ENCODE data around the gene ADAMTS3.
"Not testable (repeated sequence)": the region's sequence is repeated elsewhere in the genome, so short reads cannot be mapped to it uniquely, and the experiment has no call there.

The ADAMTS3 gene

GRCh38 chr4:72552447-72552846 is 16.6 kb downstream of the ADAMTS3 start:
- DNase-seq (ENCODE audit: low read depth): no peak

DNA sequence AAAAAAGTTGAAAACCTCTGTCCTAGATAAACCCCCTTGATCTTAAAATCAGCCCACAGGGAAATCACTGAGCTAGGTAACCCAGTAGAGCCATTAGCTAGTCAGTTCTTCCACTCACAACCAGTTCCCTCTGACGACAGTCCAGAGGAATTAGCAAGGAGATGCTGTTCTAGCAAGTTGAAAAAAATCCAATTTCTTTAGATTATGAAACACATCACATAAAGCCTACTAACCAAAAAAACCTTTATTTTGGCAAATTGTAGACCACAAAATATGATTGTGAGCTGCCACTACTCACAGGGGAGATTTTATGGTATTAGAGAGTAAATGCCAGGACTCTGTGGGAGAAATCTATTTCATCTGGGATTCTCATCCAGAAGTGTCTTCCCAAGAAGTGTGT is 22.6 kb downstream of the ADAMTS3 start:
- peak; percentile 3 for DNase-seq (ENCODE audit: low read depth)

DNA sequence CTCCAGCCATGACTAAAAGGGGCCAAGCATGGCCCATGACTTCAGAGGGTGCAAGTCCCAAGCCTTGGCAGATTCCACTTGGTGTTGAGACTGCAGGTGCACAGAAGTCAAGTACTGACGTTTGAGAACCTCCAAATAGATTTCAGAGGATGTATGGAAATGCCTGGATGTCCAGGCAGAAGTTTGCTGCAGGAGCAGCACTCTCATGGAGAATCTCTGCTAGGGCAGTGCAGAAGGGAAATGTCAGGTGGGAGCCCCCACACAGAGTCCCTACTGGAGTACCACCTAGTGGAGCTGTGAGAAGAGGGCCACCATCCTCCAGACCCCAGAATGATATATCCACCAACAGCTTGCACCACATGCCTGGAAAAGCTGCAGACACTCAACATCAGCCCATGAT is 28.3 kb downstream of the ADAMTS3 start:
- not testable (repeated sequence) for DNase-seq (ENCODE audit: low read depth)

- DNase-seq (ENCODE audit: low read depth): no peak
These were observed 31.0 kb downstream of the ADAMTS3 start for GRCh38 chr4:72538006-72538405.

DNA sequence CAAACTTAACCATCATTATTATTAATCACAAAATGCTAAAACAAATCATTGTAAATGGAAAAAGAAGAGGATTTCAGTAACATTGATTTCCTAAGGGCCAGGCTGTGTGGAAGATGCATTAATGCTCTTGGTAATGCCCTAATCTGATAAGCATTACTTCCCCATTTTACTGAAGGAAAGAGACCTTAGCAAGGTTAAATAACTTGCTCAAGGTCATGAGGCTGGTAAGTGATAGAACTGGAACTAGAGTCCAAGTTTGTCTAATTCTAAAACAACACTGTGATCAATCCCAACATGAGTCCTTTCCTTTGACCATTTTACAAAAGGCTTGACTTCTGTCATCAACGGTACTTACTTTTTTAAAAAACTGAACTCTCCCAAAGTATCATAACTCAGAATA is 32.6 kb downstream of the ADAMTS3 start:
- no peak for DNase-seq (ENCODE audit: low read depth)

- no peak for DNase-seq (ENCODE audit: low read depth)
These were observed 37.2 kb downstream of the ADAMTS3 start for GRCh38 chr4:72531768-72532290.

DNA sequence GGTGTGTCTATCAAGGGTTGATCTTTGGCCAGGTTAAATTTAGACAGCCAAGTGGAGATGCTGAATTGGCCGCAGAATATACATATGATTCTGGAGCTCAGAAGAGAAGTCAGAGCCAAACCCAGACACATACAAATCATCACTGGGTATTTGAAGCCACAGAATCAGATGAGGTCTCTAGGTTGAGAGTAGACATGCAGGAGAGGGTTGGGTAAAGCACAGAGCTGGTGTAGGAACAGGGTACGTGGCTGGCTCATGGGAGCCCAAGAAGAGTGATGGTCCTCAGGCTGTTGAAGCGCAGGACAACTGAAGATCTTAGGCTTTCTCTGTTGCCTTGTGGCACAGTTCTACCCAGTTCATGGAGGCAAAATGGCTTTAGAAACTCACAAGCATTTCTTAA is 37.7 kb downstream of the ADAMTS3 start:
- DNase-seq (ENCODE audit: low read depth): no peak

DNA sequence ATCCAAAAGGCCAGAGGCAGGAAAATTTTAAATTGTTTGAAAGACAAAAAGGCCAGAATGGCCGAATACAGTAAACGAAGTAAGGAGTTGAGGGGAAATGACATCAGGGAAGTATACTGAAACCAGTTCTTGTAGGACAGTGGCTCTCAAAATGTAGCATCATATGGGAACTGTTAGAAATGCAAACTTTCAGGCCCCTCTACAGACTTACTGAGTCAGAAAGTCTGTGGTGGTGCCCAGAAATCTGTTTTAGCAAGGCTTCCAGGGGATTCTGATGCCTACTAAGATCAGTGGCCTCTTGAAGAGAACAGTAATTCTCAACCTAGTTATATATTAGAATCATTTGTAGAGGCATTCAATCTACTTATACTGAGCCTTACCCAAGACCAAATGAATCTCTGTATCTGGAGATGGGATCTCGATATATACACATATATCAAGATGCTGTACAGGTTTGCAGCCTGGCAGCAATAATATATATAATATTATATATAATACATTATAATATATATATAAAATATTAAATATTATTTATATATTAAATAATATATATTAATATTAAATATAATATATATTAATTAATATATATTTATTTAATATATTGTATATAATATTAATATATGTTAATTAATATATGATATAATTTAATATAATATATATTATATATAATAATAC is 39.7 kb downstream of the ADAMTS3 start:
- DNase-seq (ENCODE audit: low read depth): no peak

DNA sequence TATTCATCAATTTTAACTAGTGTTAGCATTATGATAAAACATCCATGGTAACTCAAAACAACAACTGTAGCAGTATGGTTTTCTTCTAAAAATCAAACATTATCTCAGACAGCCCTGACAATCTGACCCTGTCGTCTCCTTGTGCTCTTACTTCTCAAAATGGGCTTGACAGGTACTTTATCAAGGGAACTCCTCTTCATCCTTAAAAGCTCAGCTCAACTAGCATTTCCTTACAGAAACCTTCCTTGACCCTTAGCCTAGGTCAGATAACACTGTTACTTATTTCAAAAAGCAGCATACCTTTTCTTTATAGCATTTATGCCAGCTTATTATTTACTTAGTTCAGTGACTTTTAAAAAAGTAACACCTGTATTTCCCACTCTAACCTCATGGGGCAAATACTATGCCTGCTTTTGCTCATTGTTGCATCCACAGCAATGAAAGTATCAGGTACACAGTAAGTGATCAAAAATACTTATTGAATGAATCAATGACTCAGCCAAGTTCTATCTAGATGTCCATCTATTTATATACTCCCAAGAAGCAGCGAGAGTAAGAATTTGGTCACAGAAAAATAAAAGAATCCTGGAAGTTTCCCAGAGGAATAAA is 41.9 kb downstream of the ADAMTS3 start:
- DNase-seq (ENCODE audit: low read depth): no peak

- peak; percentile 36 for DNase-seq (ENCODE audit: low read depth)
These were observed 43.1 kb downstream of the ADAMTS3 start for GRCh38 chr4:72525938-72526337.

- DNase-seq (ENCODE audit: low read depth): no peak
These were observed 46.6 kb downstream of the ADAMTS3 start for GRCh38 chr4:72522440-72522839.

GRCh38 chr4:72513227-72513626 is 55.8 kb downstream of the ADAMTS3 start:
- no peak for DNase-seq (ENCODE audit: low read depth)

DNA sequence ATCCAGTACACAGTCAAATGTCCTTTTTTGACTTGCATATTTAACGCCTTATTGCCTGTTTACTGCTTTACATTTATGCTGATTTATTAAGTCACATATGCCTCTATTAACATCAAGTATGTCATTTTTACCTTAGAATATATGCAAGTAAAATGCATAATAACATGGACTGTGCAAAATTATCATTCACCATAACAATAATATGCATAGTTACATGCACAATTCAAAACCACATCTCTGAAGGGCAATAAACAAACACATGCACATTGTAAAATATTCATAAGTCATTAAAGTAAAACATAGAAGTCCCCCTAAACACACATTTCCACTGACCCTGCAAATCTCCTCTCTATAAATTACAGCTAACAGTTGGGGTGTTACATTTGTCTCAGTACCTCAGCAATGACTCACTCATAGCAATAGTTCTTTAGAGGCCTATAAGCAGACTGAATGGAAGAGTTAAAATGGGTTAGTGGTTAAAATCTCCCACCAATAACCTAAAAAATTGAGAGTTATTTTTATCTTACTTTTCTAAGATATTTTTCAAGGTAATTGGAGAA is 61.1 kb downstream of the ADAMTS3 start:
- no peak for DNase-seq (ENCODE audit: low read depth)

- DNase-seq (ENCODE audit: low read depth): no peak
These were observed 61.9 kb downstream of the ADAMTS3 start for GRCh38 chr4:72507167-72507566.

GRCh38 chr4:72505314-72505744 is 63.7 kb downstream of the ADAMTS3 start:
- DNase-seq (ENCODE audit: low read depth): peak; percentile 70

DNA sequence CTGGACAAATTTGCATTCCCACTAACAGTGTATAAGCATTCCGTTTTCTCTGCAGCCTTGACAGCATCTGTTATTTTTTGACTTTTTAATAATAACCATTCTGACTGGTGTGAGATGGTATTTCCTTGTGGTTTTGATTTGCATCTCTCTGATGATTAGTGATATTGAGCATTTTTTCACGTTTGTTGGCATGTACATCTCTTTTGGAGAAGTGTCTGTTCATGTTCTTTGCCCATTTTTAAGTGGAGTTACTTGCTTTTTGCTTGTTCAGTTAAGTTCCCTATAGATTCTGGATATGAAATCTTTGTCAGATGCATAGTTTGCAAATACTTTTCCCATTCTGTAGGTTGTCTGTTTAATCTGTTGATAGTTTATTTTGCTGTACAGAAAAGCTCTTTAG is 68.8 kb downstream of the ADAMTS3 start:
- no peak for DNase-seq (ENCODE audit: low read depth)

DNA sequence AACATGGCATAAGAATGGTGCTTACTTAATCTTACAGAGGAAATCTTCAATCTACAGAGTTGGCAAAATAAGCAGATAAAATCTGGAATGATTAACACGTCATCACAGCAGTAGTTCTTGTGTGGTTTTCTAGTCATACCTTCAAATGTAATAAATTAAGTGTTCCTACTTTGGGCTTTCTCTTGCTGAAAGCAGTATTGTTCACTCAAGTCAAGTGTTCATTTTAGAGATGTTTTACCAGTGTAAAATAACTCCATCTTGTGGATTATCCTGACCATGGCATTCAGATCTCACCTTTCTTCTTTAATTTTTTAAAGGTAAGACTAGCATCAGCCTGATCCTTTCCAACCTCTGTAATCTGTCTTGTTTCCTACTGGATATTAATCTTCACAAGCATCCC is 72.9 kb downstream of the ADAMTS3 start:
- peak; percentile 4 for DNase-seq (ENCODE audit: low read depth)

GRCh38 chr4:72494156-72494555 is 74.9 kb downstream of the ADAMTS3 start:
- DNase-seq (ENCODE audit: low read depth): no peak

DNA sequence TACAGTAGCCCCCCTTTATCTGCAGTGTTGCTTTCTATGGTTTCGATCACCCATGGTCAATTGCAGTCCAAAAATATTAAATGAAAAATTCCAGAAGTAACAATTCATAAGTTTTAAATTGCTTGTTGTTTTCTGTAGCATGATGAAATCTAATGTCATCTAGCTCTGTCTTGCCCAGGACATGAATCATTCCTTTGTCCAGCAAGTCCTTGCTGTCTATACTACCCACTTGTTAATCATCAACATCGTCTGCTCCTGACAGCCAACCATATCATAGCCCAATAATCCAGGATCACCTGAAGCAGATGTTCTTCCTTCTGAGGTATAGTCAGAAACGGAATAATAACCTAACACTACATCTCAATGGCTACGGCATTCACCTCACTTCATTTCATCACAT is 79.8 kb downstream of the ADAMTS3 start:
- DNase-seq (ENCODE audit: low read depth): peak; percentile 40

DNA sequence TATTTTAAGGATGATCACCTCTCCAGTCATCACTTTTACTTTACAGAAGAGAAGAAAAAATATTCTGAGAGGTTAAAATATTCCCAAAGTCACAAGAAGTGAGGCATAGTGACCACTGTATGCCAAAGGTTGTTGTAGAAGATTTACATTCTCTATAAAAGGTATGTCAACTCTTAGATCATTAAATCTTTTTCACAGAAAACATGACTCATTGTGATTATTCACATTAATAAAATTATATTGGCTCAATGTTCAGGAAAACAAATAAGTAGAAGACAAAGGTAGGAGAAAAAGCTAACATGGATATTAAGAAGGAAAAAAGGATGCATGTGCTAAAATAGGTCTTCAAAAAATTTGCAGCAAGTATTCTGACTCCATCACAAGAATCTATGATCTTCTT is 82.0 kb downstream of the ADAMTS3 start:
- no peak for DNase-seq (ENCODE audit: low read depth)

DNA sequence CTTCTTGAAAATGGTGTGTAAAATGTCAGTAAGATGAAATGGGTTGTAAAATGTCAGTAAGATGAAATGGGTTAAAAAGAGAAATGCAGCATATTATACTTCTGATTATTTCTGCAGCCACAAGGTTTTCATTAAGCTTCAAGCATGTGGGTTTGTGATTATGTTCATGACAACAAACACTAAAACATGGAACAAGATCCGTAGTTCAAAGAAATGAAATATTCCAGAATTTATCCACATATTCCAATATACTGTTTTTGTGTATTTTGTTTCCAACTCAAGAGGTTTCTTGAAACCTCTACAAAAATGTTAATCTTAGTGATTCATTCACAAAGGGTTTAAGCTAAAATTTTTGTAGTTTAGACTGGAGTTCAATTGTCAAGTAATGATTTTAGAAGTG is 84.0 kb downstream of the ADAMTS3 start:
- no peak for DNase-seq (ENCODE audit: low read depth)

DNA sequence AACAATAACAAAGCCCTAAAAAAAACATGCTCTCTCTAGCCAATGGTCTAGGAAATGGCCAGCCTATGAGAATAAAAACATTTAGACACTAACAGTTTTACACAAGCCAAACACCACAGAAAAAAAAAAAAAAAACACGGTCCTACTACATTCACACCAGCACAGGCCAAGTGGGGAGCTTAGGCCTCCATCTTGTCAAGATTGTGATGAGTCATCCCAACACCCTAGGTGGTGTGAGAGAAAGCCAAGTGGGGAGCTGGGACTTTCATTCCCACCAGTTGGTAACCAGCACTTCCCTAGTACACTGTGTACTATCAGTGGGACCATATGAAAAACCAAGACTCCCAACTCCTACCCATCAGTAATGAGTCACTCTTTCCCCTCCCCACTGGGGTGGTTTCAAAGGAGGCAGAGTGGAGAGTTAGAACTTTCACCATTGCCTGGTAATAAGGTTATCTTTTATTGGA is 95.6 kb downstream of the ADAMTS3 start:
- DNase-seq (ENCODE audit: low read depth): no peak

GRCh38 chr4:72471816-72472215 is 97.2 kb downstream of the ADAMTS3 start:
- DNase-seq (ENCODE audit: low read depth): no peak

Data from EH (cell line).